ENCODE data around the gene PIK3R1. TPM values are rescaled to one million over a fixed set of nuclear protein-coding genes. Genes with fewer than 3 reads are reported as not detected.

PIK3R1 gene
- total and polyA plus RNA-seq, 2 experiments from 2014 or later: 5.9 to 9.8 TPM

- H3K27ac ChIP-seq (ENCODE audit: low read depth): no peak overlapping the region
- no peak overlapping the region for H3K4me2 ChIP-seq
- no peaks in the 10 kb centered on the region for H3K27me3 ChIP-seq (ENCODE audit: insufficient read depth)
- H4K20me1 ChIP-seq (replicated peaks; ENCODE audit: insufficient read depth): peaks cover 13% of the 10 kb centered on the region
- Mint-ChIP-seq H3K27me3 (ENCODE audit: insufficient read depth, low read depth, poor library complexity) (no peaks in the 10 kb centered on the region), H3K36me3 (ENCODE audit: low read depth) (peaks cover 2% of the 10 kb centered on the region; the same call in 1 of the 3 replicates), H3K4me3 (no peak overlapping the region), H3K9me3 (no peaks in the 10 kb centered on the region), H3K27ac (no peak overlapping the region), H3K4me1 (peaks cover 9% of the 10 kb centered on the region)
- H3K9me2 ChIP-seq (ENCODE audit: insufficient read depth): no peaks in the 10 kb centered on the region
- no peaks in the 10 kb centered on the region for H3K4me1 ChIP-seq (ENCODE audit: insufficient read depth)
- no peak overlapping the region for H2AFZ ChIP-seq
- no peaks in the 10 kb centered on the region for H3F3A ChIP-seq (replicated peaks; ENCODE audit: low read depth)
- peaks cover 9% of the 10 kb centered on the region; the same call in 1 of the 2 replicates for H3K79me2 ChIP-seq (replicated peaks; ENCODE audit: insufficient read depth)
- no peak for DNase-seq (ENCODE audit: low spot score)
- TF ChIP-seq REST (IDR thresholded peaks at IDR 0.05; ENCODE audit: unreplicated experiment): no peak
- no peak for TF ChIP-seq CREB1 (CRISPR knock-in tag; IDR thresholded peaks at IDR 0.05; ENCODE audit: low read depth)
- no peak for TF ChIP-seq JUNB (IDR thresholded peaks at IDR 0.05; ENCODE audit: unreplicated experiment)
- no peak for TF ChIP-seq STAT1 (IDR thresholded peaks at IDR 0.05; ENCODE audit: unreplicated experiment)
- no peak for TF ChIP-seq EZH2phosphoT487 (IDR thresholded peaks at IDR 0.05; ENCODE audit: unreplicated experiment)
- no peak for TF ChIP-seq ETS1 (IDR thresholded peaks at IDR 0.05)
- TF ChIP-seq, protein P1, sequence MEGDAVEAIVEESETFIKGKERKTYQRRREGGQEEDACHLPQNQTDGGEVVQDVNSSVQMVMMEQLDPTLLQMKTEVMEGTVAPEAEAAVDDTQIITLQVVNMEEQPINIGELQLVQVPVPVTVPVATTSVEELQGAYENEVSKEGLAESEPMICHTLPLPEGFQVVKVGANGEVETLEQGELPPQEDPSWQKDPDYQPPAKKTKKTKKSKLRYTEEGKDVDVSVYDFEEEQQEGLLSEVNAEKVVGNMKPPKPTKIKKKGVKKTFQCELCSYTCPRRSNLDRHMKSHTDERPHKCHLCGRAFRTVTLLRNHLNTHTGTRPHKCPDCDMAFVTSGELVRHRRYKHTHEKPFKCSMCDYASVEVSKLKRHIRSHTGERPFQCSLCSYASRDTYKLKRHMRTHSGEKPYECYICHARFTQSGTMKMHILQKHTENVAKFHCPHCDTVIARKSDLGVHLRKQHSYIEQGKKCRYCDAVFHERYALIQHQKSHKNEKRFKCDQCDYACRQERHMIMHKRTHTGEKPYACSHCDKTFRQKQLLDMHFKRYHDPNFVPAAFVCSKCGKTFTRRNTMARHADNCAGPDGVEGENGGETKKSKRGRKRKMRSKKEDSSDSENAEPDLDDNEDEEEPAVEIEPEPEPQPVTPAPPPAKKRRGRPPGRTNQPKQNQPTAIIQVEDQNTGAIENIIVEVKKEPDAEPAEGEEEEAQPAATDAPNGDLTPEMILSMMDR (conservative IDR thresholded peaks at IDR 0.05; ENCODE audit: low read depth in 2 of 2): no peak
- no peak for TF ChIP-seq POLR2AphosphoS5 (IDR thresholded peaks at IDR 0.05; ENCODE audit: low read depth)
- no peak for ATAC-seq
- H3K4me3 ChIP-seq: no peak overlapping the region
- H3K36me3 ChIP-seq (ENCODE audit: insufficient read depth): 0 out of 2 replicates have a peak, but pooled peaks cover 3% of the 10 kb centered on the region
These were observed 12.1 kb downstream of the PIK3R1 start for GRCh38 chr5:68227532-68228160.

DNA sequence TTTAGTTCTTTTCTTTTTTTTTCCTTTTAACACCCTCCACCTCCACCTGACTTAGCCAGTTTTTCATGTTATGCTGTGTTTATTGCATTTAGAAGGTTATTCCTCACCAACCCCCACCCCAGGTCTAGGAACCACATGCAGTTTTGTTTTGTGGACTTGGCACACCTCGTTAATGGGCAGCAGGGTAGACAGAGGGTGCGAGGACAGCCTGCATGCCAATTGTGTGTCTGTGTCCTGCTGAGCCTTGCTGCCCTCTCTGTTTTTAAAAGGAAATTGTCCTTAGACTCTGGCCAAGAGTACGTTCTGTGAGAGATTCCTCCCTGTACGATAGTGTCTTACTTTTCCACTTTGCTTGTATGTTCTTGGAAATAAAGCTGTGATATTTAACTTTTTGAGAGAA, 13.9 kb downstream of the PIK3R1 start:
- H3K4me1 Mint-ChIP-seq: peaks cover 9% of the 10 kb centered on the region
- Histone ChIP-seq H2AFZ (no peak overlapping the region), H3K79me2 (replicated peaks; ENCODE audit: insufficient read depth) (peaks cover 13% of the 10 kb centered on the region; the same call in 1 of the 2 replicates), H3K36me3 (ENCODE audit: insufficient read depth) (0 out of 2 replicates have a peak, but pooled peaks cover 3% of the 10 kb centered on the region), H4K20me1 (replicated peaks; ENCODE audit: insufficient read depth) (peaks cover 5% of the 10 kb centered on the region), H3K4me3 (no peak overlapping the region), H3K4me2 (no peak overlapping the region), H3K9me2 (ENCODE audit: insufficient read depth) (no peaks in the 10 kb centered on the region), H3K27me3 (ENCODE audit: insufficient read depth) (no peaks in the 10 kb centered on the region), H3K27ac (ENCODE audit: low read depth) (no peak overlapping the region), H3F3A (replicated peaks; ENCODE audit: low read depth) (no peaks in the 10 kb centered on the region), H3K4me1 (ENCODE audit: insufficient read depth) (no peaks in the 10 kb centered on the region)
- peaks cover 2% of the 10 kb centered on the region; the same call in 1 of the 3 replicates for H3K36me3 Mint-ChIP-seq (ENCODE audit: low read depth)
- no peaks in the 10 kb centered on the region for H3K27me3 Mint-ChIP-seq (ENCODE audit: insufficient read depth, low read depth, poor library complexity)
- H3K27ac Mint-ChIP-seq: no peak overlapping the region
- H3K9me3 Mint-ChIP-seq: no peaks in the 10 kb centered on the region
- H3K4me3 Mint-ChIP-seq: no peak overlapping the region
- DNase-seq (ENCODE audit: low spot score): no peak
- ATAC-seq: no peak
- TF ChIP-seq CREB1 (CRISPR knock-in tag; IDR thresholded peaks at IDR 0.05; ENCODE audit: low read depth): no peak
